DND-41 (cell line): Measurements from ENCODE around the gene TCHH.

ENCODE experiments used
- CTCF ChIP-seq: IDR thresholded peaks from 2 replicates; pipeline ENCODE4 v1.5.1; 2012; ENCODE audit warnings: borderline replicate concordance, low read length, moderate library complexity, mild to moderate bottlenecking; ENCODE audit not compliant: poor library complexity, severe bottlenecking; ENCODE audit errors: extremely low read depth
- EZH2 ChIP-seq: IDR thresholded peaks from 3 replicates; pipeline ENCODE4 v1.6.1; 2012; ENCODE audit warnings: borderline replicate concordance, low read depth, mild to moderate bottlenecking, moderate library complexity, low read length, inconsistent platforms; ENCODE audit not compliant: severe bottlenecking

GRCh38 chr1:152089014-152089674, 26.1 kb downstream of the TCHH start, which contains the start of gene TCHHL1:
- TF ChIP-seq CTCF (no peak), EZH2 (no peak)
